Activated T-cell treated with anti-CD3 and anti-CD28 coated beads, Interleukin-2, amount 50 U/mL, for 4 hours (primary cell): ENCODE data around the gene FNDC3B. TPM values are rescaled to one million over a fixed set of nuclear protein-coding genes. Genes with fewer than 3 reads are reported as not detected.

Source experiments
- ATAC-seq, 2 donors: fragments of 200-7000 bp; cut with Tn5 transposase; one replicate each; pipeline ENCODE4 v1.10.0; 2021
- DNase-seq: peaks from one replicate; pipeline ENCODE4 v3.0.0-alpha.2; 2020
- H3K27me3 Mint-ChIP-seq: one replicate; pipeline ENCODE4 v1.8.0; 2021; ENCODE audit warnings: low read depth, mixed read lengths
- H3K36me3 Mint-ChIP-seq: one replicate; pipeline ENCODE4 v1.8.0; 2022; ENCODE audit warnings: mixed read lengths; ENCODE audit not compliant: insufficient read depth
- H3K4me1 Mint-ChIP-seq: one replicate; pipeline ENCODE4 v1.8.0; 2021; ENCODE audit warnings: low read depth, mixed read lengths
- H3K4me3 Mint-ChIP-seq: one replicate; pipeline ENCODE4 v1.8.0; 2021; ENCODE audit warnings: mild to moderate bottlenecking, moderate library complexity, mixed read lengths
- H3K9me3 Mint-ChIP-seq: one replicate; pipeline ENCODE4 v1.8.0; 2021; ENCODE audit warnings: mixed read lengths
- total RNA-seq, 3 donors: library from RNA; stranded (reverse); gene quantifications; one replicate each; pipeline ENCODE4 v1.2.1, GENCODE V29; 2021

Gene FNDC3B
- total RNA-seq, 3 donors from 2014 or later, result 20.3 to 23.9 (median 21.2) TPM

DNA sequence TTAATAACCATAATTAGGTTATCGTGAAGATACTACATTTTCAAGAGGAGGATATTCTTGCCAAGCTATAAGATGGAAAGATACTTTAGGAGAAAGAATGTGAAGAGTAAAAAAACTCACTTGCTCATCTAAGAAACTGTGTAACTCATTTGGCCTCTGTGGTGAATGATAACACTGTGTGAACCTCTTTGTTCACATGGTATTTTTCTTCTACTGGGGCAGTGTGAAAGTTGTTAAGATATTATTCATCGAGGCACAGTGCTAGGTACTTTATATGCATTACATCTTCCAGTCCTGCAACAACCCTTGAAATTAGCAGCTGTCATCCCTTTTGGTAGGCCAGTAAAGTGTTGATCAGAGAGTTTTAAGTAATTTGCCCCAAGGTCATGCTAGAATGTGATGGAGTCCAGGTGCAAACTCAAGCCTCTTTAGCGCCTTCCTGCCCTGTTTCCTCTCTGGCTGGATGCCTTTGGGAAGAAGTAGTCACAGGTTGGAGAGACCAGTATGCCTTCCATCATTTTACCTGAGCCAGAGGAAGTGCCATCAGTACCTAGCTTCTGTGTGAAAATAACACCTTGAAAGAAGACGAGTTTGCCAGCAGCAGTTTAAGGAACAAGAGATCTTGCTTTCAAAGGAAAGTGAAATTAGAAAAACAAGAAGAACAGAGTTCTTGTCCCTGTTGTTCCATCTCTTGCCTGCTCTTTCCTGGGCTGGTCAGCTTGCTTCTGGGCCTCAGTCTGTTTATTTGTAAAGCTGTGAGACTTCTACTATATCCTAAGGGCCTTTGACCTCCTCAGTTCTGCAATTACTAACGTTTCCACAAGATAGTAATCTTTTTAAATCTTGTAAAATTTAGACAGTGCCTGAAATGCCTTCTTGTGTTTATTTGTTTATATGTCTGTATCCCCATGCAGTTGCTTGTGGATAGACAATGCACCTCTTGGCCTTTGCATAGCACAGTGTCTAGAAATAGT is 179.3 kb downstream of the FNDC3B start:
- DNase-seq (no peak), ATAC-seq (no peak)
- Mint-ChIP-seq H3K9me3 (no peaks in the 10 kb centered on the region), H3K27me3 (no peaks in the 10 kb centered on the region), H3K4me3 (no peak overlapping the region), H3K4me1 (peaks cover 25% of the 10 kb centered on the region), H3K36me3 (peaks cover 6% of the 10 kb centered on the region)

DNA sequence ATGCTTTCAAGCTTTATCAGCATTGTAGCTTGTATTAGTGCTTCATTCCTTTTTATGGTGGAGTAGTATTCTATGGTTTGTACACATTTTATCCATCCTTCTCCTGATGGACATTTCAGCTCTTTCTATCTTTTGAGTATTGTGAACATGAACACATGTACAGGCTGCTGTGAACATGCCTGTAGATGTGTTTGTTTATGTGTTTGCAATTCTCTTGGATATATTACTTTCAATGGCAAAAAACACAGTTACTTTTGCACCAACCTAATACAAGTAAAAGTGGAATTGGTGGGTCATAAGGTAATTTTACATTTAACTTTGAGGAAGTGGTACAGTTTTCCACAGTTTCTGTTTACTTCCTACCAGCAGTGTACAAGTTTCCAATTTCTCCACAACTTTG is 180.4 kb downstream of the FNDC3B start:
- Mint-ChIP-seq H3K27me3 (no peaks in the 10 kb centered on the region), H3K4me1 (peaks cover 24% of the 10 kb centered on the region), H3K9me3 (no peaks in the 10 kb centered on the region), H3K36me3 (peaks cover 9% of the 10 kb centered on the region), H3K4me3 (no peak overlapping the region)
- DNase-seq, result no peak
- ATAC-seq, result no peak

DNA sequence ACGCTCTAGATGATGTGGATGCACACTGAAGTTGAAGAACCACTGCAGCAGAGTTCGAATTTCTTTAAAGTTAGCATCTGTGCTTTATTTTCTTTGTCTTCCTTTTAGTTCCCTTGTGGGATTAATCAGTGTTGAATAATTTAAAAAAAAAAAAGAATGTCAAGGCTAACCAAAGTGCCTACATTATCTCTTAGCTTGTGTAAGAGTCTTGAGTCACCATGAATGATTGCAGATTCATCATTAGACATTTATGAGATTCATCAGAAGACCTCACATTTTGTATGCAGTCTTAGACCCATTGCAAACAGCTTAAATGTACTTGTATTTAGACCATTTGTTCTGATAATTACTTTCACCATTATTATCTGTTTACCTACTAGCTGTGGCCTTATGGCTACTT is 182.2 kb downstream of the FNDC3B start:
- Mint-ChIP-seq H3K4me3 (no peak overlapping the region), H3K9me3 (no peaks in the 10 kb centered on the region), H3K27me3 (no peaks in the 10 kb centered on the region), H3K36me3 (peaks cover 10% of the 10 kb centered on the region), H3K4me1 (peaks cover 24% of the 10 kb centered on the region)
- ATAC-seq (no peak), DNase-seq (no peak)

DNA sequence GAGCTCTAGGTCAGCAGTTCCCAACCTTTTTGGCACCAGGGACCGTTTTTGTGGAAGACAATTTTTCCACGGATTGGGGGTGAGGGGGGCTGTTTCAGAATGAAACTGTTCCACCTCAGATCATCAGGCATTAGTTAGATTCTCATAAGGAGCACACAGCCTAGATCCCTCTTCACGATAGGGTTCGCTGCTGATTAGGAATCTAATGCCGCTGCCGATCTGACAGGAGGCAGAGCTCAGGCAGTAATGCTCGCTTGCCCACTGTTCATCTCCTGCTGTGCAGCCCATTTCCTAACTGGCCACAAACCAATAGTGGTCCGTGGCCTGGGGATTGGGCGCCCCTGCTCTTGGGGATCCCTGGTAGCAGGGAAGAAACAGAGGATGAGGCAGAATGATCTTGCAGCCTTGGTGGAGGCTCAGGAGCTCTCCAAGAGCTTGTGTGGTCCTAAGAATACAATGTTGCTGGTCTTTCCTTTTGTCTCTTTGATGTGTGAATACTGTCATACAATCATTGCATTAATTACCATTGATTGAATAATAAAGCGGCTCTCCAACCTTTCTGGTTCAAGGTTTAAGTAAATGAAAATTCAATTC is 183.2 kb downstream of the FNDC3B start:
- H3K4me3 Mint-ChIP-seq, result no peak overlapping the region
- H3K9me3 Mint-ChIP-seq, result no peaks in the 10 kb centered on the region
- H3K36me3 Mint-ChIP-seq, result peaks cover 14% of the 10 kb centered on the region
- DNase-seq, result no peak
- H3K27me3 Mint-ChIP-seq, result no peaks in the 10 kb centered on the region
- peaks cover 22% of the 10 kb centered on the region for H3K4me1 Mint-ChIP-seq
- no peak for ATAC-seq

DNA sequence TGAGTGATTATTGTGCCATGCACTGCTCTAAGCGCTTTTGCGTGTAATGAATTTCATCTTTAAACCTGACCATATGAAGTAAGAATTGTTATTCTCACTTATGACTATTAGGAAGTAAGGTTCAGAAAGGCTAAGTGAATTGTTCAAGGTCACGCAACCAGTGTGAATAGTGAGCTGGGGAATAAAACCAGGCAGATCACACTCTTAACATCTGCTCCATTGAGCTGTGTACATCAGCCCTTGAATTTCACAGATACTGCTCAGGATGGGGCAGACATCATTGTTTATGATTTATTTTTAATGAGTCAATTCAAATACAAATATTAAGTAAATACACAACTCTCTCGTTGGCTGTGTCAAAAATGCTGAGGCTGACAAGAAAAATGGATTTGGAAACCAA is 184.5 kb downstream of the FNDC3B start:
- ATAC-seq, result no peak
- Mint-ChIP-seq H3K9me3 (no peaks in the 10 kb centered on the region), H3K4me3 (no peak overlapping the region), H3K36me3 (peaks cover 26% of the 10 kb centered on the region), H3K4me1 (peaks cover 14% of the 10 kb centered on the region), H3K27me3 (no peaks in the 10 kb centered on the region)
- no peak for DNase-seq

DNA sequence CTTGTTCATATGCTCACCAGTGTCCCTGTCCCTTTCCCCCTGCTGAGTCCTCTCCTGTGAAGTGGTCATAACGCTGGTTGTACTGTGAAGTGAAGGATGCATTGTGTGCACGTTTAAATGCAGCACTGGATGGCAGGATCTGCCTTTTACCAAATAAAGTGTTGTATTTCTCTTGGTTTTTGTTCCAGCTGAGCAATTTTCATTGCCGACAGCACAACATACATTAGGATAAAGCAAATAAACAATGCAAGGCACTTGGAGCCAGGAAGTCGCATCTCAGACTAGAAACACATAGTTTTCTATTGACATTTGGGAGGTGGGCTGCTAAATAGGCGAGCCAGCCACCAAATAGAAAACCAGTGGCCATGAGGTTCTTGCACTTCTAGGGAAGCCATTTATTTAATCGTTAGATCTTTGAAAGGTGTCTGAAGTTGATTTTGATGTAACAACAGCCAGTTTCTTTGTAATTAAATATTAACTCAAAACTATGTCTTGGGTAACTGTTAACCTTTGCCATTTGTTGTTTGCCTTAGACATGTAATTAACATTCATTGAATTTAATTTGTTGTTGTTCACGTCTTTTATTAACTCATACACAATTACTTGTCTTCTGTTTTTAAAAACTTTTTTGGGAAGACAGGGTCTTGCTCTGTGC is 185.3 kb downstream of the FNDC3B start:
- H3K4me3 Mint-ChIP-seq, result no peak overlapping the region
- ATAC-seq (no peak), DNase-seq (no peak)
- H3K4me1 Mint-ChIP-seq, result peaks cover 13% of the 10 kb centered on the region
- no peaks in the 10 kb centered on the region for H3K27me3 Mint-ChIP-seq
- H3K36me3 Mint-ChIP-seq, result peaks cover 34% of the 10 kb centered on the region
- H3K9me3 Mint-ChIP-seq, result no peaks in the 10 kb centered on the region

DNA sequence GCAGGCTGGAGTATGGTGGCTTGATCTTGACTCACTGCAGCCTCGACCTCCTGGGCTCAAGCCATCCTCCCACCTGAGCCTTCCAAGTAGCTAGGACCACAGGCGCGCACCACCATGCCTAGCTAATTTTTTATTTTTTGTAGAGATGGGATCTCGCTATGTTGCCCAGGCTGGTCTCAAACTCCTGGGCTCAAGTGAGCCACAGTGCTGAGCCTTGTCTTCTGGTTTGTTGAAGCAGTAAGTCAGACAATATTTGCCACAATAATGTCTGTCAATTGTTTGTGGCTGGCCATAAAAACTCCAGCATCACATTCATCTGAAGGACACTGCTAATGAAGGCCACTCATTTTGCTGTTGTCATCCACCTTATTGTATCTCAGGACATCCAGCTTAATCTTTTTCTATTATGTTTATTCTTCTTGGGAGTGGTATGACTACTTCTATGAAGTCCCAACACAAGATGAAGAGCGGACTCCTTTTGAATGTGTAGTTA is 185.9 kb downstream of the FNDC3B start:
- H3K4me3 Mint-ChIP-seq, result no peak overlapping the region
- no peaks in the 10 kb centered on the region for H3K27me3 Mint-ChIP-seq
- H3K9me3 Mint-ChIP-seq, result no peaks in the 10 kb centered on the region
- ATAC-seq (no peak), DNase-seq (no peak)
- peaks cover 7% of the 10 kb centered on the region for H3K4me1 Mint-ChIP-seq
- H3K36me3 Mint-ChIP-seq, result peaks cover 36% of the 10 kb centered on the region

DNA sequence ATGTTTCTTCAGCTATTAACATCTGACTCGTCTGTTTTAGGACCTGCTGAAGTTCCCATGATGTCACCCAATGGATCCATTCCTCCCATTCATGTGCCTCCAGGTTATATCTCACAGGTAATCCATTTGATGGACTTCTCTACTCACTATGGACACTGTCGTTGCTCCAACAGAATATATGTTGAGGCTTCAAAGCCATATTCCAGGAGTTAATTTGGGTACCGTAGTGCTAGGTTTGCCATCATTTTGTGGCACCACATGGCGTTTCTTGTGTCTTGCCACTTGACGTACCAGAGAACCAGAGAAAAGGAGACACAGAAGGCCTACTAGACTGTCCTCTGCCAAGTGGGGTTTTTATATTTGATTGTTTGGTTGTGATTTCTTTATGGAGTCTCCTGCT is 187.5 kb downstream of the FNDC3B start:
- Mint-ChIP-seq H3K27me3 (no peaks in the 10 kb centered on the region), H3K36me3 (peaks cover 43% of the 10 kb centered on the region), H3K4me1 (peaks cover 5% of the 10 kb centered on the region), H3K4me3 (no peak overlapping the region), H3K9me3 (no peaks in the 10 kb centered on the region)
- no peak for ATAC-seq
- DNase-seq, result no peak

DNA sequence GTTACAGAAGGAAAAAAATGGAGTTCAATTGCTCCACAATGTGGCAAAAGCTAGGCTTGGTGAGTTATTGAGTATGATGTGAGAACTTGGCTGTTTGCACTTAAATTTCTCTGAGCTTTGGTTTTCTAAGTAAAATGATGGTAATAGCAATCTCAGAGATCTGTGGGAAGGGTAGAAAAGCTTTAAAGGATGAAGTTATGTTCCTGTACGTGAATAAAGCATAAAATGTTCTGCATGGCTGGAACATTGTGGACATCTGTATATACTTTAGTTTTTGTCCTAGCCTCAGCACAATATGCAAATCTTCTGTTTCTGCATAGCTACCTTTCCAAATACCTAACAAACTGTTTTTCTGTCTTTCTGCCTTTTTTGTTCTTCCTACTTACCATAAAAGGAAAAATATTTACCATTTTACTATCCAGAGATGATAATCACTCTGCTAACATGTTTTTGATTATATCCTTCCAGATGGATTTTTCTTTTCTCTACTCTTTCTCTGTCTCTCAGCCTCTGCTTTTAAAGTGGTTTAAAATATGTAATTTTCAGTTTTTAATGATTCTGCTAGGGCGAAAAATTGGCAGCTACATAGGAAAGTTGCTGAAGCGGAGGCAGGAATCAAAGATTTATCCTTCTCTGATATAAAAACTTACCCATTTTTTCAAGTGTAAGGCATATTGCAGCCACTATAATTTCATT is 188.1 kb downstream of the FNDC3B start:
- H3K4me1 Mint-ChIP-seq, result peaks cover 5% of the 10 kb centered on the region
- DNase-seq (no peak), ATAC-seq (no peak)
- no peaks in the 10 kb centered on the region for H3K27me3 Mint-ChIP-seq
- H3K36me3 Mint-ChIP-seq, result peaks cover 46% of the 10 kb centered on the region
- H3K9me3 Mint-ChIP-seq, result no peaks in the 10 kb centered on the region
- H3K4me3 Mint-ChIP-seq, result no peak overlapping the region

DNA sequence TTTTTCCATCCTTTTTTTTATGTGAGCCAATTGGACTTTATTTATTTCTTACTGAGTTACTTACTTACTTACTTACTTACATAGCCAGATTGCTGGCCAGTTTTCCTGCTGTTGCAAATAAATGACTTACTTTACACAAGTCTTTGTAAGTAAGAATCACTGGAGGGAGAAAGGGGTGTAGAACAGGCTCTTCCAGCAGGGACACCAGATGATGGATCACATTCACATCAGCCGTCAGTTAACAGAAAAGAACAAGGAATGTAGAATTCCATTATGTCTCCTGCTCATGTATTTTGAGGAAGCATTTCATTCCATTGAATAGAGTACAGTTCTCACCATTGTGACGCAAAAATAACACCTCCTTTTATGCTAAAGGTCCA is 188.6 kb downstream of the FNDC3B start:
- Mint-ChIP-seq H3K4me1 (peaks cover 3% of the 10 kb centered on the region), H3K36me3 (peaks cover 45% of the 10 kb centered on the region), H3K9me3 (no peaks in the 10 kb centered on the region), H3K27me3 (no peaks in the 10 kb centered on the region), H3K4me3 (no peak overlapping the region)
- DNase-seq, result no peak
- ATAC-seq, result no peak

DNA sequence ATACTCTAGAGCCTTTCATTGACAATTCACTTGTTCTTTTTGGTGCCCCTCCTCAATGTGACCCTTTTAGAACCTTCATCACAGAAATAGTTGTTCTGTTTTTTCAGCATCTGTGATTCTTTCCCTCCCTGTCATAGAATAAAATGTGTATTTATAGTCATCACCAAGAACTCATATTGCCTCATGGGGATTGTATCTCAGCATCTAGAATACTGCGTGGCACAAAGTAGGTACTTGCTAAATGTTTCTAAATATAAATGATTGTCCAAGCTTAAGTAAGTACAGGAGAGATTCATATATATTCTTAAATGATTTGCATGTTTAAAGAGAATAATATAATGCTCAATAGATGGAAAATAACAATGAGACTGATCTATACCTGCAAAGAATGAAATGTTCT is 190.1 kb downstream of the FNDC3B start:
- Mint-ChIP-seq H3K36me3 (peaks cover 50% of the 10 kb centered on the region), H3K4me1 (peaks cover 1% of the 10 kb centered on the region), H3K9me3 (no peaks in the 10 kb centered on the region), H3K4me3 (no peak overlapping the region), H3K27me3 (no peaks in the 10 kb centered on the region)
- DNase-seq (no peak), ATAC-seq (no peak)

DNA sequence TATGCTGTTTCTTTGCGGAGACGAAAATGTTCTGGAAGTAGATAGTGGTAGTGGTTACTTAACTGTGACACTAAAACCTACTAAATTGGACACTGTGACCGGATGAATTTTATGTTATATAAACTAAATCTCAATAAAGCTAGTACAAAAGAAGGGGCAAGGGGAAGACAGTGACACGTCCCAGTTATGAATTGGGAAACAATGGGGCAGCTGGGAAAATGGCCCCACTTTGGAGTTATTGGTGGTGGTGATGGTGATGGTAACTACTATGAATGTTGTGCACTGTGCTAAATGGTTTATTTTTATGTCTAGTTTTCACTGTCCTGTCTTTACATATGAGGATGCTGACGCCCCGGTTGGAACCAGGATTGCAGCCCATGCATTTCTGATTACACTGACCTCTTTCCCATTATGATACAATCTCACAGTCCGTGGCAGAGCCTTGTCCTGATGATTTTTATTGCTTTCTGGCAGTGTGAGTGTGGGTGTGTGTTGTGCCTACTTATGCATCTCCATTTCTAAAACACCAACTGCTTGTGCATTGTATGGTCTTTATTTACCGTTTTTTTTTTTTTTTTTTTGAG is 192.0 kb downstream of the FNDC3B start:
- H3K9me3 Mint-ChIP-seq, result no peaks in the 10 kb centered on the region
- DNase-seq (no peak), ATAC-seq (no peak)
- no peaks in the 10 kb centered on the region for H3K27me3 Mint-ChIP-seq
- H3K4me1 Mint-ChIP-seq, result no peaks in the 10 kb centered on the region
- H3K4me3 Mint-ChIP-seq, result no peak overlapping the region
- peaks cover 45% of the 10 kb centered on the region for H3K36me3 Mint-ChIP-seq

DNA sequence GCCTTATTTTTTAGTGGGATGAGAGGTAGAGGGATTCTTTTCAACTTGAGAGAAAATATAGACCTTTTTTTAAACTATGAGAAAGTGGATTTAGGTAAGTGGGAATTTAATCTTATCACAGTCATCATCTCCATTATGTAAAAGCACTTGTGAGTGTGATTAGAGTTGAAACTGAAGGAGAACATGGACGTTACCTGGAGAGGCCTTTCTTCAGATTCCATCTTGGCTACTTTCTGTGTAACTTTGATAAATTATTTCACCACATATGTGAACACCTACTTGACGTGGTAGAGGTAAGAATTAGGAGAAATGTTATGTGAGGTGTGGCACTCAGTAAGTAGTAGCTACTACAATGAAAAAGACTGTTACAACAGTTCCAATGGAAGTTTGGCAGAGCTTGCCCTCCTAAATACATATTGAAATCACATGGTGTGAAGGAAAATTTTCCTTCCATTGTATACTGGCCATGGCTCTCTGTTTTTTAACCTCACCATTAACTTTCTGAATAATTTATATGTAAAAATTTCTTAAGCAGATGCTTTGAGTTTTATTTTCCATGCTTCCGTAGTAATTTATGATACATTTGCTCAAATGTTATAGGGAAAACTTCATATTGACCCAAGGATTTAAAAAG is 193.3 kb downstream of the FNDC3B start:
- peaks cover 40% of the 10 kb centered on the region for H3K36me3 Mint-ChIP-seq
- no peaks in the 10 kb centered on the region for H3K27me3 Mint-ChIP-seq
- H3K9me3 Mint-ChIP-seq, result no peaks in the 10 kb centered on the region
- ATAC-seq, result no peak
- H3K4me3 Mint-ChIP-seq, result no peak overlapping the region
- no peaks in the 10 kb centered on the region for H3K4me1 Mint-ChIP-seq
- DNase-seq, result no peak
